Skin of body (tissue), 2 donors: Measurements from ENCODE around the gene TMSB15A. TPM values are rescaled to one million over a fixed set of nuclear protein-coding genes. Genes with fewer than 3 reads are reported as not detected.
"Not testable (repeated sequence)": the region's sequence is repeated elsewhere in the genome, so short reads cannot be mapped to it uniquely, and the experiment has no call there.

Source experiments
- DNase-seq: peaks from one replicate; lab custom pipeline; 2025; lab: John Stamatoyannopoulos, UW
- total RNA-seq: library from RNA; depleted of rRNA; stranded (reverse); fragments of >200 nt; gene quantifications from one replicate; pipeline ENCODE4 v1.2.3, GENCODE V29; 2014

Gene TMSB15A
- 9.3 TPM for total RNA-seq

DNA sequence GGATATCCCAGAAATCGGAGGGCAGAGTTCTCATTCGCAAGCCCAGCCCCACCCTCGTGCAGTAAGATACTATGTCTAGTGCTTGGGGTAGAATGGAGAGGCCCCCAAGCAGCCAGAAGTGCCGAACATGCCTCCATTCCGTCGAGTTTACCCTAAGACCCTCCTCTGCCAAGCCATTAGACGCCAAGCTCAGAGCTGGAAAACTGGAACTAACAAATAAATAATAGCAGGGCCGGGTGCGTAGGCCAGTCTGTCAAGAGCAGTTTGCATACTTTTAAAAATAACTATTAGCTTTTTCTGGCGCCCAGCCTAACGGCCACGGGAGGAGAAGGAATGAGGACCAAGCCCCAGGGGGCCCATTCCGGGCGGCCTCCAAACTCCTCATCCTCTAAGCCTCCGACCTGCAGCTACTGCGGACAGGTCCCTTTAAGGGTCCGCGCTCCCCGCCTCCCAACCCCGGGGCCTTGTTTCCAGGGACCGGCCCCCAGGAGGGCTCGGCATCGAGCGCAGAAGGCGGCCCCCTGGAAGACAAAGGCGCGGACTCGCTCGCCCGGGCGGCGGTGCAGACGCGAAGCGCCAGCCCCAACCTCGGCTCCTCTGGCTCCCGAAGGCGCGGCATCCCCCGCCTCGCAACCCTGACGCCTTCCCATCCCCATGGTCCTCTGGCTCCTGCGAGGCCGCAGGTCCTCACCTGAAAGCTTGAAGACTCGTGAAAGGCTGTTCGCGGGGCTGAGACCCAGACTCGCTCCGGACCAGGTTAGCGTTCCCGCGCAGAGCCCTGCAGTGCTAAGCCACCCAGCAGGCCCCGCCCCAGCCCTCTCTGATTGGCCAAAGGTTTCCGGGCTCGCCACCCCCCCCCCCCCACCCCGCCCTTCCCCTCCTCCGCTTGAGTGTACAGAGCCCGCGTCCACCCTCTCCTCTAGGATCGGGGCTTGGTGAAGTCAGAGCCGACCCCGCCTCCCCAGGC, at the start of gene TMSB15A:
TMSB15A (minus strand) TSS at position 765 of the 967 bp plus-strand sequence.
- peak; percentile 58 for DNase-seq

GRCh38 chrX:102560423-102561068, 44.0 kb upstream of the TMSB15A start:
- no peak for DNase-seq

GRCh38 chrX:102558607-102559006, 42.1 kb upstream of the TMSB15A start:
- no peak for DNase-seq

DNA sequence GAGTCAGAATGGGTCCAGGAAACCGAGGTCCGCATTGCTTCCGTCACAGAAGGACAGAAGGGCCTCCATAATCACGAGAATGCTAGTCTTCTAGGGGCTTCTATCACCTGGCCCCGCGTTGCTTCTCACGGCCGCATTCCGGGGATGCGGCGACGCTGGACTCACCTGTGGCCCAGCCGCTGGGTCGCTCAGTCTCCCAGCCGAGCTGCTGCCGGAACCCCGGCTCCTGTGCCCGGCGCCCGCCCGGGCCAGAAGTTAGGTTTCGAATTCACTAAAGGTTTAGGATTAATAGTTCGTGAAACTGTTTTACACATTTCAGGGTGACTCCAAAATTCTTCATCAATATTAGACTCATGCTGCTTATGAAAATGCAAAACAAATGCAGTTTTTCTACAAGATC, 31.7 kb upstream of the TMSB15A start:
- DNase-seq, result no peak

- DNase-seq, result no peak
Observed at GRCh38 chrX:102546828-102547493, 30.4 kb upstream of the TMSB15A start.

DNA sequence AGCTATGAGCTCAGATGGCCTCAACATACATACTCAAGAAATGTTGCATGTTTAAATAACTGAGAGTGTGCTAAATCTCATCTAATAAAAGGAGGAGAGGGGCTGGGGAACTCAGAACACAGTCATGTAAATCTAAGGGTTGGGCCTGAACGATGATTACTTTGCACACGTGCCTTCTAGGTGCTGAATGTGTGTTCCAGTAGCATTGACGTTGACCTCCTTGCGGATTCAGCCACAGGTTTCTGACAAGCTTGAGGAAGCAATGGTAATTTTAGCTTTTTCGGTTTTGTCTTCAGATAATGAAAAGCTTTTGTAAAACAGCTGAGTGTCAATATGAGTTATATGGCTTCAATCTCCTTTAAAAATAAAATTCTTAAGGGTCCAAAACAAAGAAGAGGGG, 29.6 kb upstream of the TMSB15A start:
- not testable (repeated sequence) for DNase-seq

- no peak for DNase-seq
Observed at GRCh38 chrX:102535958-102536357, 19.4 kb upstream of the TMSB15A start.

- peak; percentile 1 for DNase-seq
Observed at GRCh38 chrX:102517326-102517725, 787 bp upstream of the TMSB15A start.

GRCh38 chrX:102514536-102514935, 2.0 kb downstream of the TMSB15A start:
- no peak for DNase-seq

DNA sequence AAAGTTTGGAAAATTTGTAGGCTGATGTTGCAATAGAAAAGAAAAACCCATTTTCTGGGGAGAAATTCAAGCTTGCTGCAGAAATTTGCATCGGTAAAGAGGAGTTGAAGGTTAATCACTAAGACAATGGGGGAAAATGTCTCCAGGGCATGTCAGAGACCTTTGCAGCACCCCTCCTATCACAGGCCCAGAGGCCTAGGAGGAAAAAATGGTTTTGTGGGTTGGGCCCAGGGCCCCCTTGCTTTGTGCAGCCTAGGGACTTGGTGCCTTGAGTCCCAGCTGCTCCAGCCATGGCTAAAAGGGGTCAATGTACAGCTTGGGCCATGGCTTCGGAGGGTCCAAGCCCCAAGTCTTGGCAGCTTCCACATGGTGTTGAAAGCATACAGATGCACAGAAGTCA, 17.8 kb downstream of the TMSB15A start:
- DNase-seq, result no peak

GRCh38 chrX:102491766-102492165, 24.8 kb downstream of the TMSB15A start:
- no peak for DNase-seq

DNA sequence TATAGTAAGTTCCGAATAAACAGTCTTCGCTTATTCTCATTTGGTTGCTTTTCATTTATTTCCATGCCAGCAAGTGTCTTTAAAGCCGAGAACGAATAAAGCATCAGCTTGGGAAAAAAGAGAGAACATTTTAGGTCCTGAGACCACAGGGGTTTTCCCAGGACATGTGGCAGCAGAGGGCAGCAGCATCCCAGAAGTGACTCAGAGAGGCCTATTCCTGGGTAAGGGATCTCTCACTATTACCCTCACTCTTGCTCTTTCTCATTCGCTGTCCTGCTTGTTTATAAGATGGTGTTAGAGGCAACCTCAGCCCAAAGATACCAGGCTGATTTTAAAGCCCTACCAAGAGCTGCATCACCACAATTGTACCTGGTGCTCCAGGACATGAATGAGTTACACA, 37.8 kb downstream of the TMSB15A start:
- DNase-seq, result not testable (repeated sequence)

DNA sequence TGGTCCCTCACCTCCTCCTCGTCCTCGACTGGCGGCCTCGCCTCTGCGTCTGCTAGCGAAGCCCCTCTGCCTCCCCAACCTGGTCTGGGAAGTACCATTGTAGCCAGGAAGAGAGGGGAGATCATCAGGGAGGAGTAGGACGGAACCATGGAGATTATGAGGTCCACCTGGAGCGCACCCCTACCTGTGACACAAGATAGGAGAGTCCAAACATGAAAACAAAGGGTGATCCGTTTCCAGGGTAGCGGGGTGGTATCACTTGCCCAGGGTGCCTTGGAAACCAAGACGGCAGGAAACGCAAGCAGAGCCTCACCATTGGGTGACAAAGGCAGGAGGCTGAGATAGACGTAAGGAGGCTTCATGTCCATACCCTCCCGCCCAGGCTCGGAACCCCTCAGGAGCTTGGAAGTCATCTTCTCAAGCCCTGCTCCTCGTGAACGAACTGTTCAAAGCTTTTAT, 44.7 kb downstream of the TMSB15A start, which contains the start of gene TCP11X2:
TCP11X2 (minus strand) TSS at position 51 of the 459 bp plus-strand sequence.
- not testable (repeated sequence) for DNase-seq

DNA sequence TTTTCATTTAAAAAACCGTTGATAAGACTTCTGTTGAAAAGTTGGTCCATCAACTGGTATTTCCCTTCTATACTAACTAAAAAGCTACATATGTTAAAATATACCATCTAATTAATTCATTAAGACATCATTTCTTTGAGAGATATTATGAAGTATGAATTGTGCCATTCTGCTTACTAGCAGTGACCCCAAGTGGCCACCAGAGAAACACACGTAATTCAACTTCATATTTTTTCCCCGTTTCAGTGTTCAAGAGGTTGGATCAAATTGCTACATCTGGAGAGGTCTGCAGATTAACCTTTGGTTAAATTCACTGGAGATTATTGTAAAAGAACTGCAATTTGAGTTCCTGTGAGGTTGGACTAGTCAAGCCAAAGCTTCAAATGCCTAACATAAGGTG, 46.3 kb downstream of the TMSB15A start:
- DNase-seq, result not testable (repeated sequence)

Other genes starting within 250 kb of the TMSB15A start
- not detected for gene NXF2B, start 76.7 kb downstream of the TMSB15A start, total RNA-seq
- gene TCP11X2, start 44.9 kb downstream of the TMSB15A start, total RNA-seq, result not detected
- 21.6 TPM for gene ARMCX5, start 82.8 kb upstream of the TMSB15A start, total RNA-seq
- gene GPRASP1, start 134.7 kb upstream of the TMSB15A start, total RNA-seq, result 12.4 TPM
- 24.9 TPM for gene GPRASP2, start 195.7 kb upstream of the TMSB15A start, total RNA-seq
- 8.4 TPM for gene GPRASP3, start 204.0 kb upstream of the TMSB15A start, total RNA-seq